LNCaP clone FGC (cell line): Measurements from ENCODE around the gene L3MBTL3.
"Not testable (repeated sequence)": the region's sequence is repeated elsewhere in the genome, so short reads cannot be mapped to it uniquely, and the experiment has no call there.

ENCODE experiments used
- DNase-seq: peaks from one replicate; pipeline ENCODE4 v3.0.0-alpha.2; 2011; ENCODE audit warnings: low read depth
- H3K4me3 ChIP-seq: 2 replicates; pipeline ENCODE4 v1.5.1; 2011; ENCODE audit warnings: mild to moderate bottlenecking, low read depth, low read length, control low read depth
- CTCF ChIP-seq: IDR thresholded peaks from 2 replicates; pipeline ENCODE4 v1.5.1; 2012; ENCODE audit warnings: mild to moderate bottlenecking; ENCODE audit not compliant: control insufficient read depth, insufficient read depth; ENCODE audit errors: extremely low read depth

Gene L3MBTL3

DNA sequence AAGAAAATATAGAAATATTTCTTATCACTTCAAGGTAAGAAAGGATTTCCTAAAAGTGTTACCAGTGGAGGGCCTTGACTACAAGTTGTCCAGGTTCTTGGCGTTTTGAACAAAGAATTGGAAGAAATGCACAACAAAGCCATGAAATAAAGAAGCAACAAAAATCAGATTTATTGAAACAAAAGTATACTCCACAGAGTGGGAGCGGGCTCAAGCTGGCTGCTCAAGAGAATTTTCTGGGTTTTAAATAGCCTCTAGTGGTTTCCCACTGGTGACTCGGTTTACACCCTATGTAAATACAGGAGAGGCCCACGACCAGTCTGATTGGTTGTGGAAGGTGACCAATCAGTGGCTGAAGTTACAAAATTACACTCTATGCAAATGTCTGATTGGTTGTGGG lies 140.2 kb downstream of the L3MBTL3 start:
- DNase-seq: no peak
- H3K4me3 ChIP-seq: no peak overlapping the region
- TF ChIP-seq CTCF: no peak

DNA sequence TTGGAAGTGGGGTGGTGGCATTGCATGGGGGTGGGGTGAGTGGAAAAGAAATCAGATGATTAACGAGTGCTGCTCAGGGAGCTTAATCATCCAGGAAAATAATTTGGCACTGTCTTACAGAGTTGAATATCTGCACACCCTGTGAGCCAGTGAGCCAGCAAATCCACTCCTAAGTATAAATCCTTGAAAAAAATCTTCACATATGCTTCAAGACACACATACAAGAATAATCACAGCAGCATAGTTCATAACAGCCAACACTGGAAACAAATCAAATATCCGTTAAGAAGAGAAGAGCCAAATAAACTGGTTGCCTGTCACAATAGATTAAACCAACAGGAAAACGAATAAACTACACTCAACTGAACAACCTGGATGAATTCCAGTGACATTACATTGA lies 141.6 kb downstream of the L3MBTL3 start:
- H3K4me3 ChIP-seq: no peak overlapping the region
- no peak for DNase-seq
- TF ChIP-seq CTCF: no peak

DNA sequence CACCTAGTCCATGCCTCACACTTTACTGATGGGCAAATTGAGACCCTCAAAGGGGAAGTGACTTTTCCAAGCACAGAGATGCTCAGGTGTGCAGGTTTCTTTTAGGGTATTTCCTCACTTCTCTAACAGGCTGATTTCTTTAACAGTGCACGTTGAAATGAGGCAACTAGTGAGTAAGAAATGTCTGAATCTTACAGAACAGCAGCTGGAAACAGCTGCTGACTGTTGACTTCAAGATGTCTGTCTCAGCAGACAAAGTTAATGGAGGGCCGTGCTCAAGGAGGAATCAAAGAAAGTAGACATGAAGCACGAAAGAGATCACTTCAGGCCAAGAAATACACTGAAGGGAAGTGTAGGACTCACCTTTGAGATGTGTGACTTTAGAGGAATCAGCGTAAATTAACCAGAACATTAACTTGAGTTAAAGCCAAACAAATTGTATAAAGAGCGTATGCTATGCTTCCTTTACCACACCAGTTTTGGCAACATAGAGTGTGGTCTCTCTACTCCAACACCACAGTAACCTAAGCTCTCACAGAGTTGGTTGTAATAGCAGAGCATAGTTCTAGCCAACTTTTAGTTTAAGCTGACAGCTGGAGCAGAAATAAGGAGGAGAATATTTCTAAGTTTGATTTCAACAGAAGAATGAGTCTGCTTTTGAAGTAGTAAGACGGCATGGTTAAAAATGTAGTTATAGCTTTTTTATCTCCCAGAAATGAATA lies 143.5 kb downstream of the L3MBTL3 start:
- no peak for DNase-seq
- TF ChIP-seq CTCF: no peak
- no peak overlapping the region for H3K4me3 ChIP-seq

GRCh38 chr6:130162421-130162820 lies 144.0 kb downstream of the L3MBTL3 start:
- DNase-seq: no peak
- TF ChIP-seq CTCF: no peak
- H3K4me3 ChIP-seq: no peak overlapping the region

- DNase-seq: no peak
- no peak for TF ChIP-seq CTCF
- H3K4me3 ChIP-seq: no peak overlapping the region
These were observed 144.9 kb downstream of the L3MBTL3 start for GRCh38 chr6:130163266-130163665.

DNA sequence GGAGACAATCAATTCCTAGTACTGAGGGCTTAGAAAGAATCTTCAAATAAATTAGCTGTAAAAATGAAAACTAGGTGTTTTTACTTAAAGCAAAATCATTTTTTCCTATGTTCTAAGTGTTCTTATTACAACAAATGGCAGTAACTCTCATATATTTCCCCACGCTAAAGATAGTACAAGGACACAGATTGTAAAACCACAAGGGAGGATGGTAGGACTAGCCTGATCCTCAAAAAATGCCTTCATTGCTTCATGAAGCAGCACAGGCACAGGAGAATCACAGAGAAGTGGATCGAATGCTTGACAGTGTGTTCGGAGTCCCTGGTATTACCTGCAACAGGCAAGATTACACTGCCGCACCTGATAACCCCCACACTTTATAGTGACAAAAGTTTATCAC lies 145.9 kb downstream of the L3MBTL3 start:
- TF ChIP-seq CTCF: no peak
- no peak for DNase-seq
- H3K4me3 ChIP-seq: no peak overlapping the region

GRCh38 chr6:130167655-130168054 lies 149.3 kb downstream of the L3MBTL3 start:
- no peak for TF ChIP-seq CTCF
- H3K4me3 ChIP-seq: no peak overlapping the region
- no peak for DNase-seq

GRCh38 chr6:130170160-130170559 lies 151.8 kb downstream of the L3MBTL3 start:
- DNase-seq, H3K4me3 ChIP-seq: not testable (repeated sequence)

GRCh38 chr6:130173377-130174004 lies 155.1 kb downstream of the L3MBTL3 start:
- DNase-seq, H3K4me3 ChIP-seq: not testable (repeated sequence)
